Nucleus accumbens (tissue), 56 donors: ENCODE measurements around the gene EFEMP1.

Experiments used
- DNase-seq, 56 donors: peaks; one replicate each; lab custom pipeline; 2025; lab: John Stamatoyannopoulos, UW

Gene EFEMP1

DNA sequence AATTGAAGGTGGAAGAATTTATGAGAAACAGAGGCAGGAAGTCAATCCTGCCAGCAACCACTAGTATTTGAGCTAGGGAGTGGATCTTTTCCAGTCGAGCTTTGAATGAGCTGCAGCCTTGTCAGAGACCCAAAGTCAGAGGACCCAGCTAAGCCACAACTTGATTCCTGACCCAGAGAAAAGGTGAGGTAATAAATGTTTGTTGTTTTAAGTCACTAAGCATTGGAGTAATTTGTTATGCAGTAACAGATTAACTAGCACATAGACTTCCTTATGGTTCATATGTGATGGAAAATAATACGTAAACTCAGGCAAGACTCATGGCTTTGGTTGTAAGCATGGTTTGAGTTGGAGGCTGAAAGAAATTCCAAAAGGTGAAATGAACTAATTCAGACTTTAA lies 21.6 kb downstream of the EFEMP1 start:
- DNase-seq: no peak

- no peak for DNase-seq
Observed at GRCh38 chr2:55901322-55901721, 22.3 kb downstream of the EFEMP1 start.

- no peak for DNase-seq
Observed at GRCh38 chr2:55899881-55900280, 23.7 kb downstream of the EFEMP1 start.

GRCh38 chr2:55898386-55899040 lies 25.1 kb downstream of the EFEMP1 start:
- no peak for DNase-seq

DNA sequence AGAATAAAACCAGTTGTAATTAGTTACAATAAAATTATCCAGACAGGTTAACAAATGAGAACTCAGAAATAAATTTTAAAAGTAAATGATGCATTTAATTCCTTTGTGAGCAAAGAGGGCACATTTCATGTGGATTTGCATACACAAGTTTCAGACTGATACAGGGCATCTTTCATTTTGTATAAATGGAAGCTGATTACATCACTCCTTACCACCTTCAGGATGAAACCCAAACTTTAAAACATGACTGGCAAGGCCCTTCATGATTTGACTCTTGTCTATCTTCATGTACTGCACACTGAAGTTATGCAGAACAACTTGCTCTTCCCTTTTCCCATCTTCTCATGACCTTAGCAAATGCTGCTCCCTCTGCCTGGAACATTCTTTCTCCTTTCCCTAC lies 26.9 kb downstream of the EFEMP1 start:
- no peak for DNase-seq

DNA sequence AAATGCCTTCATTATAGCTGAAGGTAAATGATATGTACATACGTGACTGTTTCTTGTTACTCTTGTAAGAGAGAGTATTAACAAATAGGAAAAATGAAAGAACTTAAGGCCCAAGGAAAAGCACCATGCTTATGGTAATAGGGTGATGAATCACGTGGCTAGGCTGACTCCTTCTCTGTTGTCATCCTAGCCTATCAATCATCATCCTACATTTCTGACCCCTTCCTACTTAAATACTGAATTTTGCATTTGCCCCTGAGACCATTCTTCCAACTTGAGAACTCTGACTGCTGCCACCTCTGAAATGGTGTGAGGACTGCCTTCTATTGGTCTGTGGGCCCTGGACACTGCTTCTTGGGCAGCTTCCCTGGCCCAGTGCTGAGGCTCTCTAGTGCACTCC lies 28.9 kb downstream of the EFEMP1 start:
- DNase-seq: no peak

DNA sequence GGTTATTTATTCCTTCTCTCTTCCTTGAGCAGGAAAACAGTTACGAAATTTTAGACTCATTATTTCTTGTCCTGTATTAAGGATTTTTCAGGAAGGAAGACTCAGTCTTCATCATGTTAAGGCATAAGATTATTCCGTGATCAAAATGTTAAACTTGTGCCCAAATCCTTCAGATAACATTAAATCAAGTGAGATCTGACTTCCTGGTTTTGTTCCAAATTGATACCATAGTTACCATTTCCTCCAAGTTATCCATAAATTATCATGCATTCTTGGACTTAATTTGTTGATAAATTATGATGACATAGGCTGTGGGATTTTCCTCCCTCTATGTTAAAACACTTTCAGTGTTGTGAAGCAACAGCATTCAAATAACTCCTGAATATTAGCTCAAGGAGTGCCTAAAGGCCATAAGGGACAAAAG lies 31.9 kb downstream of the EFEMP1 start:
- DNase-seq: no peak

DNA sequence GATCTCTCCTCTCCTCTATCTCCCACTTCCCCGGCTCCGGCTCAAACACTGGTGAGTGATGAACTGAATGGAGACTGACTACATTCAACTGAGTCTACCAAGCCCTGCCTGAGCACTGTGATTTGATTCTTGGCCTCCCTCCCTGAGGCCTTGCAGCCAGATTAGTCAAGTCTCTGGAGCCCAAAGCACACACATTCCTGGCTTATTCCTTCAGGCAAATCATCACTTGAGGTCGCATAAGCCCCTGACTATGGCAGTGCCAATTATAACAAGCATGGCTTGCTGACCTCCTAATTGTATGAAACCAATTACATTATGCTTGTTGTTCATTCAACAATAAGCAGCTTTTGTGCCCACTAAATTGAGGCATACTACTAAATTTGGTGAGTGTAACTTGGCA lies 34.6 kb downstream of the EFEMP1 start:
- DNase-seq: peak in 6 of 56 donors; percentile 3 to 18 (median 7)

GRCh38 chr2:55887901-55888624 lies 35.5 kb downstream of the EFEMP1 start:
- peak in 1 of 56 donors; percentile 25 for DNase-seq

GRCh38 chr2:55887351-55887750 lies 36.2 kb downstream of the EFEMP1 start:
- no peak for DNase-seq

DNA sequence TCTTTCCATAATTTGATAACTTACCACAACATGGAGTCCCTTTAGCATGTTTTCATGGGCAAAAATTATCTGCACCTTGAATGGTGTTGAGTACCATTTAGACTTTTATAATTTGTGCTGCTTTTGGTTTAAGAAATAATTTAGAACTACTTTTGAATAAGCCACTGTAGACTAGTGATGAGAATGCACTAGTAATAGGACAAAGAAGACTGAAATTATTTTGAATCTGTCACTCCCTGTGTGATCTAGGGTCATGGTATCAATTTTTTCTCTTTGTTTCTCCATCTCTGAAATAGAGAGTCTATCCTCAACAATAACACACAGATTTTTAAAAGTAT lies 37.7 kb downstream of the EFEMP1 start:
- no peak for DNase-seq

DNA sequence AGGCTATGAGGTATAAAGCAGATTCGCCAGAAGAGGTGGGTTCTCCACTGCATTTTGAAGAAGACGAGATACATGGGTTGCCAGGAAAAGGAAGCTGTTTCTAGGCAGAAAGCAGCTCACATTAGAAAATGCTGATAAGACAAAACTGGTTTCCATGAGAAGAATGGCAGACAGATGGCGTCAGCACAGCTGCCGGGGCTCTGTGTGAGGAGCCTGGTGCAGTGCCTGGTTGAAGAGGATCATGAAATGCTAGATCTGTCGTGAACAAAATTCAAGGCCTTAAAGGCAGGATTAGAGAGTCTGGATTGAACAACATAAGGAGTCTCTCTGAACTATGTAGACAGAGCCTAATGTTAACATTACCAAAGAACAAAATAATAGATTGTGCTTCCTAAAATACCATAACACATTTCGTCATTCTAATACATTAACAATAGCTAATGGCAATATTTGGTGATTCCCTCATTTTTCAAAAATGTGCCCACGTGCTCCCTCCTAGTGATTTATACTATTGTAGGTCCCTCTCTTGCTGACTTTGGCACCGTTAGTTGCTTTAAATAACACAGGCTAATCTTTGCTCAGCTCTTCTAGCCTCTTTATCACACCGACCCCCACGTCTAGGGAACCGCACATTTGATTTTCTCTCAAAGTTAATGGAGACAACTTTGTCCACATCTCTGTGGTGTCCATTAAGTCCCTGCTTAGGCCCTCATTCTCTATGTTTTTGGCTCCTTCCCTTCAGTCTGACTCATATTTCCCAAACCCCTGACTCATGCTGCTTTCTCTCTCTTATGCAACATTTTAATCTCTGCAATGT lies 38.2 kb downstream of the EFEMP1 start:
- no peak for DNase-seq

DNA sequence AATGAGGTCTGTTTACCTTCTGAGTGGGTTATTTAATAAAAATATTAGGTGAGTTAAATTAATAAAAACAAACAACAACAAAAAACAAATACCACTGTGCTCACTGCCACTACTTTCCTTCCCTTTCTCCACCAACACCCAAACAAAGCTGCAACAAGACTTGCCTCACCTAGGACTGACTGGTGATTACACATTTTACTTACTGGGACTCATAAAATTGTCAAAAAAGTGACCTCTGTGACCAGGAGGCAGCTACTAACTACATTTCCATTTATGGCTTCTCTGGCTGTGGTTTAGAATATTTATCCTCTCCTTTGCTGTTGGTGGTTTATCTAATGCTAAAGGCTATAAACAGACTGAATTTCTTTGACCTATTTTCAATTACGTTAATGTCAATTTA lies 39.8 kb downstream of the EFEMP1 start:
- no peak for DNase-seq

DNA sequence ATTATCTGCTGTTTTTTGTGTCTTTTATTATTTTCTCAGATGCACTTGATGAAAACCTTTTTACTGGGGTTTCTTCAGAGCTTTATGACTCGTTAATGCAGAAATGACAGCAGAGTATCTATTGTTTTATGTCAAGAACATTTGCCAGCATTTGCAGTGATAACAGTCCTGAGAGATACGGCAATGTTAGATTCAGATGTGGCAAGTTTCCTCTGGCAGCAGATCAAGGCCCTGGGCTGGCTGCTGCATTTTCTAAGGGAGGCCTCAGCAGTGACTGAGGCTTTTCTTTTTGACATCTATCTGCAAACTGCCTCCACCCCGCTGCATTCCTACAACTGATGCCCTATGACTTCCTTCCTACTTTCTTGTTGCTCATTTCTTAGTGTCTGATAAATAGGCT lies 40.2 kb downstream of the EFEMP1 start:
- DNase-seq: no peak

GRCh38 chr2:55882954-55883353 lies 40.6 kb downstream of the EFEMP1 start:
- DNase-seq: no peak

DNA sequence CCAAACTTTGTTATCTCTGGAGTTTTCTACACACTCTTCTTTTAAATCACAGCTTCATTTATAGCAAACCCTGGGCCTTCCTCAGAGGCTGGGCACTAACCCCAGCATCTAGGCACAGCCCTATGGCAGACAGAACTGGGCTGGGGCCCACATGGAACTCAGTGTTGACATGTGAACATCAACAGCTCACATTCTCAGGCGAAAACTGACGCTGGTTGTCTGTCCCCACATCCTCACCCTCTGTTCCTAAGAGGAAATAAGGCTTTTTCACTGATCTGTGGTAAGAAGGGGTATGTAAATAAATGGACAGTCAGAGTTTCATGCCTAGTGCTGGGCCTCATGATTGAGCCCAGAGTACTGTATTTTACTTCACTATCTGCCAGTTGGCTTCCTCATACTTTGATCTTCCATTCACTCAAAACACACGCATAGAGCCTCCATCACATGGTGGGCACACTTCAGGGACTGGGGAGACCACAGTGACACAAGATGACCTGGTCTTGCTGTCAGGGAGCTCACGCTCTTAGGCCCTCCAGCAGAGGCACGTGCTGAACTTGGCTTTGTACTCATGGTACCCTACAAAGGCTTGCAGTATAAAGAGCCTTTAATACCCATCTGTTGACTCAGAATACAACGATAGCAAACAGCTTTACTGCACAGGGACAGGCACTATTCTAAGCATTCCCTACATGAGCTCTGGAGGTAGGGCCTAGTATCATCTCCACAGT lies 43.0 kb downstream of the EFEMP1 start:
- DNase-seq: no peak

DNA sequence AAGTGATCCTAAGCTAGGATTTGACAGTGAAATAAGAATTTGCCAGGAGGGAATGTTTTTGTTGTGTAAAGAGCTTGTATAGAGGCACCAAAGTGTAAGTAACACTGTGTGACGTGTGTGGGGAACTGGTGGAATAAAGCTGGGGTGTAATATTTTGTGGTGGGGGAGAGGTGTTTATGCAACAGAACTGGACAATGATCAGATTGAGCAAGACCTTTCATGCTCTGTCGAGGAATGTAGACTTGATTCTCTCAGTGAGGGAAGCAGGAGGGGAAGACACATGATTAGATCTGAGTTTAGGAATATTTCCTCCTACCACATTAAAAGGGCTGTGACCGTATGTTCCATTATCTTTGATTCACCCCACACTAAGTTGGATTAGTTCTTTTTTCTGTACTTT lies 43.6 kb downstream of the EFEMP1 start:
- DNase-seq: no peak

DNA sequence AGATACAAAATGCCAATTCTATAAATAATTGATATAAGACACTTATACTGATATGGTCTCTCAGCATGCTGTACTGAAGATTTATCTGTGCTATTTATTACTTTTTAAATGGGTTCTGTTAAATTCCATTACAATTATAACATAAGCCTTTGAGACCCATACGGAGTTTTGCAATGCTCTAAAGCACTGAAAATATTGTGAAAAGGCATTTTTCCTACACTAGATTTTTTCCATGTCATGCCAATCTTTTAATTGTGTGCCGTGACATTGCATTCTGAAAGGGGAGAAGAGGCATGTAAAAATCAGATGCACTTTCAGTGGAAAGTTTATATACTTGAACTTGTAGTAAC lies 46.5 kb downstream of the EFEMP1 start:
- no peak for DNase-seq

DNA sequence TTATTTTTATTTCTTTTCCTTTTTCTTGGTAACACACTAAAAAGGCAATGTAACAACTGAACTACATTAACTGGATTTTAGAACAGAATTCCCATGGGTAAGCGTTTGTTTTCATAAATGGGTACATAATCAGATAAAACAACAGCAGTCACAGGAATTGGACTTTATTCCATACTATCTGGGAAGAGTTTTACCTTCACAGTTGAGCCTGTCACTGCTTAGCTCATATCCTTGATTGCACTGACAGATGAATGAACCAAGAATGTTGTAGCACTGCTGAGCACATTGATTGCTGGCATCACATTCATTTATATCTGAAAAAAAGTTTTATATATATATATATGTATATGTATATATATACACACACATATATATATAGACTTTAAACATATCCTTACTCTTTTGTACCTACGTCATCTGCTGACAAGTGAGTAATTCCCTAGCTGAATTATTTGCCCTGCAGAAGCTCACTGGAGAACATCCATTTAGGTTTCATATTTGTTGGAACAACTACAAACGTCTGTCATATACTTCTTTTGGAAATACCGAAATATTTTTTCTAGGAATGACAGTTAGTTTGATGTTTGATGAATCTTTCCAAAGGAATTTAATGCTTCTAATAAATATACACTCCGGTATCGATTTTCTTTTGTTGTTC lies 47.0 kb downstream of the EFEMP1 start:
- DNase-seq: no peak

GRCh38 chr2:55875434-55876135 lies 48.0 kb downstream of the EFEMP1 start:
- no peak for DNase-seq
